Right lobe of liver (tissue), 4 donors: ENCODE measurements around the gene AGPS.

ENCODE experiments used
- CTCF ChIP-seq, 4 donors: fragments of 200-600 bp in 3 of 4; fragments of 450-650 bp in 1 of 4; IDR thresholded peaks; one replicate each; pipeline versions ENCODE4 v1.5.1 to v1.8.0; 2016 to 2022; ENCODE audit warnings: antibody characterized with exemption in 4 of 4, mild to moderate bottlenecking in 2 of 4
- POLR2A ChIP-seq: fragments of 450-650 bp; IDR thresholded peaks from one replicate; pipeline ENCODE4 v1.6.1; 2017; ENCODE audit warnings: antibody characterized with exemption, mild to moderate bottlenecking
- donor health status: DM: no; HTN: no; CAD: no.
- donor health status: DM: no; HTN: no; CAD: no.
- donor health status: DM: no; HTN: yes; CAD: no.

GRCh38 chr2:177593402-177593801 lies 200.8 kb downstream of the AGPS start:
- TF ChIP-seq CTCF (IDR thresholded peaks at IDR 0.05) (no peak), POLR2A (no peak)
